Measurements from ENCODE around the gene TTLL8.

The TTLL8 gene

GRCh38 chr22:50014655-50015401, 43.3 kb downstream of the TTLL8 start:
- no peak for TF ChIP-seq POLR2AphosphoS5 (IDR thresholded peaks at IDR 0.05; ENCODE audit: low read depth, low read length)
- TF ChIP-seq FOXP2 (optimal IDR thresholded peaks at IDR 0.05; ENCODE audit: borderline replicate concordance, extremely low read depth, extremely low read length, insufficient read depth): no peak
- no peak for TF ChIP-seq TAF1 (IDR thresholded peaks at IDR 0.05; ENCODE audit: borderline replicate concordance, insufficient read depth, low read length)
- no peak for TF ChIP-seq REST (IDR thresholded peaks at IDR 0.05; ENCODE audit: insufficient read depth in 1 of 2, low read depth in 2 of 2, low read length in 2 of 2)
- TF ChIP-seq SIN3A (IDR thresholded peaks at IDR 0.05; ENCODE audit: borderline replicate concordance, insufficient read depth, low read length): no peak

GRCh38 chr22:50014053-50014501, 44.0 kb downstream of the TTLL8 start:
- TF ChIP-seq TAF1 (IDR thresholded peaks at IDR 0.05; ENCODE audit: borderline replicate concordance, insufficient read depth, low read length) (no peak), FOXP2 (optimal IDR thresholded peaks at IDR 0.05; ENCODE audit: borderline replicate concordance, extremely low read depth, extremely low read length, insufficient read depth) (no peak), SIN3A (IDR thresholded peaks at IDR 0.05; ENCODE audit: borderline replicate concordance, insufficient read depth, low read length) (no peak), REST (IDR thresholded peaks at IDR 0.05; ENCODE audit: insufficient read depth in 1 of 2, low read depth in 2 of 2, low read length in 2 of 2) (no peak), POLR2AphosphoS5 (IDR thresholded peaks at IDR 0.05; ENCODE audit: low read depth, low read length) (no peak)

- TF ChIP-seq REST (IDR thresholded peaks at IDR 0.05; ENCODE audit: insufficient read depth in 1 of 2, low read depth in 2 of 2, low read length in 2 of 2) (no peak), FOXP2 (optimal IDR thresholded peaks at IDR 0.05; ENCODE audit: borderline replicate concordance, extremely low read depth, extremely low read length, insufficient read depth) (no peak), SIN3A (IDR thresholded peaks at IDR 0.05; ENCODE audit: borderline replicate concordance, insufficient read depth, low read length) (no peak), POLR2AphosphoS5 (IDR thresholded peaks at IDR 0.05; ENCODE audit: low read depth, low read length) (no peak), TAF1 (IDR thresholded peaks at IDR 0.05; ENCODE audit: borderline replicate concordance, insufficient read depth, low read length) (no peak)
These were observed 45.6 kb downstream of the TTLL8 start, which contains the start of gene IL17REL for GRCh38 chr22:50012211-50013181. Gene IL17REL, minus strand, starts transcription at chr22:50012765. Its CDS starts 119 bp downstream, at chr22:50012646.

GRCh38 chr22:50011447-50012210, 46.5 kb downstream of the TTLL8 start:
- TF ChIP-seq TAF1 (IDR thresholded peaks at IDR 0.05; ENCODE audit: borderline replicate concordance, insufficient read depth, low read length) (no peak), REST (IDR thresholded peaks at IDR 0.05; ENCODE audit: insufficient read depth in 1 of 2, low read depth in 2 of 2, low read length in 2 of 2) (no peak), POLR2AphosphoS5 (IDR thresholded peaks at IDR 0.05; ENCODE audit: low read depth, low read length) (no peak), SIN3A (IDR thresholded peaks at IDR 0.05; ENCODE audit: borderline replicate concordance, insufficient read depth, low read length) (no peak), FOXP2 (optimal IDR thresholded peaks at IDR 0.05; ENCODE audit: borderline replicate concordance, extremely low read depth, extremely low read length, insufficient read depth) (no peak)

All from PFSK-1 (cell line).